Motor neuron (in vitro differentiated cells): Measurements from ENCODE around the gene ZNF865. TPM values are rescaled to one million over a fixed set of nuclear protein-coding genes. Genes with fewer than 3 reads are reported as not detected.
A peak's percentile ranks its signal among the peaks of the same experiment; 100 is the strongest.

Experiments
- ATAC-seq, 8 experiments: fragments of 200-7000 bp; cut with Tn5 transposase; replicated peaks in 6 of 8; 2 replicates each; pipeline ENCODE4 v1.8.0; 2021; ENCODE audit warnings: mild to moderate bottlenecking in 8 of 8, moderate library complexity in 8 of 8
- H3K27ac ChIP-seq, 2 donors: fragments of 250-450 bp; sonication (Bioruptor Pico); 2 replicates each; pipeline ENCODE4 v1.9.0; 2021; ENCODE audit warnings: antibody characterized with exemption in 2 of 2, mild to moderate bottlenecking in 2 of 2, moderate library complexity in 1 of 2
- H3K4me1 ChIP-seq, 2 donors: fragments of 250-450 bp; sonication (Bioruptor Pico); replicated peaks in 1 of 2; 2 replicates each; pipeline ENCODE4 v1.6.1; 2021; ENCODE audit warnings: antibody characterized with exemption in 2 of 2, mild to moderate bottlenecking in 2 of 2, moderate library complexity in 1 of 2
- H3K4me3 ChIP-seq, 5 donors: fragments of 250-450 bp; sonication (Bioruptor Pico); 2 replicates each; pipeline ENCODE4 v1.9.0; 2021; ENCODE audit warnings: antibody characterized with exemption in 5 of 5, mild to moderate bottlenecking in 5 of 5, moderate library complexity in 4 of 5
- WGBS, 10 experiments: fragments of 450-650 bp; shearing (Covaris generic); methylation state at CpG; one replicate each; pipeline ENCODE4 v1.0.0; 2022; 5-methylcytosine and 5-hydroxymethylcytosine counted together
- in situ Hi-C, 9 experiments: fragments of 400-800 bp; cut with MboI; loops; one replicate each; pipeline ENCODE4 v1.15.0; 2021; ENCODE audit warnings: low sequenced_read_pairs in 9 of 9, low pct_unique_long_range_greater_than_20kb in 2 of 9; ENCODE audit not compliant: unreplicated experiment in 9 of 9
- total RNA-seq, 8 experiments: library from RNA; unstranded; fragments of 300-600 nt; gene quantifications; 2 replicates each; pipeline versions ENCODE4 v1.2.3 to v1.2.4, GENCODE V29; 2022

ZNF865 gene
- total RNA-seq, 8 experiments from 2014 or later: 0.87 to 6.9 (median 3.5) TPM

DNA sequence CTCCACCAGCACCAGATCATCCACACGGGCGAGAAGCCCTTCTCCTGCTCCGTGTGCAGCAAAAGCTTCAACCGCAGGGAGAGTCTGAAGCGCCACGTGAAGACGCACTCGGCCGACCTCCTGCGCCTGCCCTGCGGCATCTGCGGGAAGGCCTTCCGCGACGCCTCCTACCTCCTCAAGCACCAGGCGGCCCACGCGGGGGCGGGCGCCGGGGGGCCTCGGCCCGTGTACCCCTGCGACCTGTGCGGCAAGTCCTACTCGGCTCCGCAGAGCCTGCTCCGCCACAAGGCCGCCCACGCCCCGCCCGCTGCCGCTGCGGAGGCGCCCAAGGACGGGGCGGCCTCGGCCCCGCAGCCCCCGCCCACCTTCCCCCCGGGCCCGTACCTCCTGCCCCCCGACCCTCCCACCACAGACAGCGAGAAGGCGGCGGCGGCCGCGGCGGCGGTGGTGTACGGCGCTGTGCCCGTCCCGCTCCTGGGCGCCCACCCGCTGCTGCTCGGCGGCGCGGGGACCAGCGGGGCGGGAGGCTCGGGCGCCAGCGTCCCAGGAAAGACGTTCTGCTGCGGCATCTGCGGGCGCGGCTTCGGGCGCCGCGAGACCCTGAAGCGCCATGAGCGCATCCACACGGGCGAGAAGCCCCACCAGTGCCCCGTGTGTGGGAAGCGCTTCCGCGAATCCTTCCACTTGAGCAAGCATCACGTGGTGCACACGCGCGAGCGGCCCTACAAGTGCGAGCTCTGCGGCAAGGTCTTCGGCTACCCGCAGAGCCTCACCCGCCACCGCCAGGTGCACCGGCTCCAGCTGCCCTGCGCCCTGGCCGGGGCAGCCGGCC lies 9.5 kb downstream of the ZNF865 start:
- peak in 4 of 8 experiments; percentile 8 to 21 (median 13) for ATAC-seq
- H3K27ac ChIP-seq: no peak overlapping the region
- no peak overlapping the region for H3K4me3 ChIP-seq
- in situ Hi-C loops: no loop called here
- no peaks in the 10 kb centered on the region for H3K4me1 ChIP-seq
- WGBS, 10 experiments: 100% methylated on average over 1 of the region's 98 CpGs; no CpG with 5 or more reads in 9 of the 10 experiments

- Histone ChIP-seq H3K4me3 (no peak overlapping the region), H3K4me1 (no peaks in the 10 kb centered on the region), H3K27ac (no peak overlapping the region)
- peak in 1 of 8 experiments; percentile 14 for ATAC-seq
- WGBS, 10 experiments: 90 to 100% (median 100%) methylated on average over 4 to 8 of the region's 88 CpGs; no CpG with 5 or more reads in 7 of the 10 experiments
- in situ Hi-C loops: no loop called here
These were observed 10.3 kb downstream of the ZNF865 start for GRCh38 chr19:55615543-55616394.

DNA sequence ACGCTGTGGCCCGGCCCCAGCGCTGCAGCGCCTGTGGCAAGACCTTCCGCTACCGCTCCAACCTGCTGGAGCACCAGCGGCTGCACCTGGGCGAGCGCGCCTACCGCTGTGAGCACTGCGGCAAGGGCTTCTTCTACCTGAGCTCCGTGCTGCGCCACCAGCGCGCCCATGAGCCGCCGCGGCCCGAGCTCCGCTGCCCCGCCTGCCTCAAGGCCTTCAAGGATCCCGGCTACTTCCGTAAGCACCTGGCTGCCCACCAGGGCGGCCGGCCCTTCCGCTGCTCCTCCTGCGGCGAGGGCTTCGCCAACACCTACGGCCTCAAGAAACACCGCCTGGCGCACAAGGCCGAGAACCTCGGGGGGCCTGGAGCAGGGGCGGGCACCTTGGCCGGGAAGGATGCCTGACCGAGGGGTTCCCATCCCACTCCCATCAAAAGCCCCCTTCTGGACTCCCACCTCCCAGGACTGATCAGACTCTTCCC lies 11.0 kb downstream of the ZNF865 start:
- H3K4me1 ChIP-seq: no peaks in the 10 kb centered on the region
- in situ Hi-C loops: no loop called here
- WGBS, 10 experiments: 97 to 100% (median 98%) methylated on average over 6 to 11 of the region's 38 CpGs; no CpG with 5 or more reads in 7 of the 10 experiments
- no peak overlapping the region for H3K27ac ChIP-seq
- no peak overlapping the region for H3K4me3 ChIP-seq
- ATAC-seq: no peak

DNA sequence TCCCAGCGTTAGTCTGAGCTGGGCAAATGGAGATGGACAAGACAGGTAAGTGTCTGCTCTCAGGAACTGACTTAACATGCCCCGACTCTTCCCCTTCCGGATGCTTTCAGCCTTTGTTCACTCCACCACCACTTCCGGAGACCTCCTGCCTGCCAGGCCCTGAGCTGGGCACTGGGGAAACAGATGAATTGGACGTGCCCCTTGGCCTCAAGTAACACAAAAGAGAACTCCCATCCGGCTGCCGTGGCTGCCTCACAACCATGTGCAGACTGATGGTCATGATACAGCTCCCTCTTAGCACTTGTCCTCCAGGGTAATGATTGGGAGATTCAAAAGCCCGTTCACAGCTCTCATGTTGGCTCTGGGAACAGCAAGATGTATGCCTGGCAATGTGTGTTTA lies 12.0 kb downstream of the ZNF865 start:
- H3K4me1 ChIP-seq: no peaks in the 10 kb centered on the region

GRCh38 chr19:55618426-55618825 lies 13.0 kb downstream of the ZNF865 start:
- no peak for ATAC-seq
- H3K4me1 ChIP-seq: peaks cover 0 to under 1% of the 10 kb centered on the region in 2 donors
- H3K4me3 ChIP-seq: no peak overlapping the region
- no peak overlapping the region for H3K27ac ChIP-seq
- in situ Hi-C loops: no loop called here
- 80 to 100% (median 89%) methylated on average over 1 to 7 of the region's 7 CpGs; no CpG with 5 or more reads in 3 of the 10 experiments for WGBS, 10 experiments

More for the DNA sequence above, 12.0 kb downstream of the ZNF865 start:
- in situ Hi-C loops: no loop called here
- ATAC-seq: peak in 1 of 8 experiments; percentile 13
- Histone ChIP-seq H3K27ac (no peak overlapping the region), H3K4me3 (no peak overlapping the region)
- 74 to 100% (median 92%) methylated on average over 3 to 8 of the region's 8 CpGs; no CpG with 5 or more reads in 4 of the 10 experiments for WGBS, 10 experiments

GRCh38 chr19:55619286-55619685 lies 13.8 kb downstream of the ZNF865 start:
- Histone ChIP-seq H3K27ac (no peak overlapping the region), H3K4me3 (no peak overlapping the region), H3K4me1 (peaks cover 0 to 5% of the 10 kb centered on the region in 2 donors)
- no peak for ATAC-seq
- in situ Hi-C loops: no loop called here
- 47 to 100% (median 100%) methylated on average over 1 to 3 of the region's 3 CpGs; no CpG with 5 or more reads in 1 of the 10 experiments for WGBS, 10 experiments

- Histone ChIP-seq H3K4me3 (no peak overlapping the region), H3K27ac (no peak overlapping the region), H3K4me1 (peaks cover 0 to 5% of the 10 kb centered on the region in 2 donors)
- 75 to 100% (median 95%) methylated on average over 1 to 10 of the region's 12 CpGs; no CpG with 5 or more reads in 3 of the 10 experiments for WGBS, 10 experiments
- in situ Hi-C loops: loop anchor here in 2 of 9 experiments (10.0 kb wide), 1 partner anchor 106 kb away; no protein-coding TSS in a partner anchor
- ATAC-seq: no peak
These were observed 15.2 kb downstream of the ZNF865 start for GRCh38 chr19:55620410-55621204.

GRCh38 chr19:55621205-55621672 lies 15.8 kb downstream of the ZNF865 start:
- no peak for ATAC-seq
- in situ Hi-C loops: loop anchor here in 2 of 9 experiments (10.0 kb wide), 1 partner anchor 106 kb away; no protein-coding TSS in a partner anchor
- Histone ChIP-seq H3K4me1 (peaks cover 0 to 5% of the 10 kb centered on the region in 2 donors), H3K27ac (no peak overlapping the region), H3K4me3 (no peak overlapping the region)
- WGBS, 10 experiments: no CpG with 5 or more reads among the region's 9 CpGs

- in situ Hi-C loops: loop anchor here in 2 of 9 experiments (10.0 kb wide), 1 partner anchor 107 kb away; no protein-coding TSS in a partner anchor
- no peak overlapping the region for H3K4me3 ChIP-seq
- ATAC-seq: no peak
- WGBS, 10 experiments: 75% methylated on average over 8 of the region's 55 CpGs; no CpG with 5 or more reads in 9 of the 10 experiments
- no peak overlapping the region for H3K27ac ChIP-seq
- H3K4me1 ChIP-seq: peaks cover 0 to 5% of the 10 kb centered on the region in 2 donors
These were observed 16.3 kb downstream of the ZNF865 start for GRCh38 chr19:55621673-55622231.

DNA sequence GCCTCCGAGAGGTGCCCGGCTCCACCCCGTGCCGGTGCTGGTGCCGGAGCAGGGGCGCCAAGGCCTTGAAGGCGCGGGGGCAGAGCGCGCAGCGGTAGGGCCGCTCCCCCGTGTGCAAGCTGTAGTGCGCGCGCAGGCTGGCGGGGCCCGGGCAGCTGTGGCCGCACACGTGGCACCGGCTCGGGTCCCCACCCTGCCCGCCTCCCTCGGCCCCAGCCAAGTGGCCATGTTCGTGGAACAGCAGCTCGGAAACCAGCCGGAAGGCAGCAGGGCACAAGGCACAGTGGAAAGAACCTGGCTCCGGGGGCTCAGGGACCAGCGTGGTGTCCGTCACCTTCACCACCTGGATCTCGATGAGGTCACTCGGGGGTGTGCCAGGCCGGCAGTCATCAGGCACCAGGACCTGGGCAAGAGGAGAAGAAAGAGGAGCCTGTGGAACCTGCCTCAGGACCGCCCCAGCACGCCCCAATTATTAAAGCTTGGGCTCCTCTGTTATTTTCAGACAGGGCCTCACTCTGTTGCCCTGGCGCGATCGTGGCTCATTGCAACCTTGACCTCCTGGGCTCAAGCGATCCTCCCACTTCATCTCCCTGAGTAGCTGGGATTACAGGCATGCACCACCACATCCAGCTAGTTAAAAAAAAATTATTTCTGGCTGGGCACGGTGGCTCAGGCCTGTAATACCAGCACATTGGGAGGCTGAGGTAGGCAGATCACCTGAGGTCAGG lies 17.0 kb downstream of the ZNF865 start:
- in situ Hi-C loops: loop anchor here in 2 of 9 experiments (10.0 kb wide), 1 partner anchor 108 kb away; no protein-coding TSS in a partner anchor
- no peak overlapping the region for H3K4me3 ChIP-seq
- H3K4me1 ChIP-seq: peaks cover 0 to 5% of the 10 kb centered on the region in 2 donors
- WGBS, 10 experiments: 45 to 100% (median 86%) methylated on average over 1 to 18 of the region's 40 CpGs; no CpG with 5 or more reads in 1 of the 10 experiments
- no peak overlapping the region for H3K27ac ChIP-seq
- ATAC-seq: no peak

- H3K4me1 ChIP-seq: peaks cover 0 to 5% of the 10 kb centered on the region in 2 donors
- no peak overlapping the region for H3K4me3 ChIP-seq
- in situ Hi-C loops: loop anchor here in 2 of 9 experiments (10.0 kb wide), 1 partner anchor 108 kb away; no protein-coding TSS in a partner anchor
- no peak for ATAC-seq
- WGBS, 10 experiments: 67 to 100% (median 100%) methylated on average over 1 to 5 of the region's 7 CpGs; no CpG with 5 or more reads in 3 of the 10 experiments
- H3K27ac ChIP-seq: no peak overlapping the region
These were observed 17.7 kb downstream of the ZNF865 start for GRCh38 chr19:55623130-55623529.
